ENCODE data around the gene AEN. TPM values are rescaled to one million over a fixed set of nuclear protein-coding genes. Genes with fewer than 3 reads are reported as not detected.
A peak's percentile ranks its signal among the peaks of the same experiment; 100 is the strongest.

AEN gene
- total RNA-seq, 2 donors from 2014 or later, result 24.2 to 122 TPM

GRCh38 chr15:88609344-88610090 lies 11.6 kb upstream of the AEN start:
- no peak for DNase-seq (ENCODE audit: low spot score in 2 of 2)
- H3K9me3 Mint-ChIP-seq, result no peaks in the 10 kb centered on the region
- no peak for ATAC-seq
- peaks cover 8 to 12% of the 10 kb centered on the region in 2 donors for H3K36me3 Mint-ChIP-seq
- no peak overlapping the region for H3K27ac Mint-ChIP-seq

GRCh38 chr15:88610701-88611231 lies 10.4 kb upstream of the AEN start:
- DNase-seq (ENCODE audit: low spot score in 2 of 2) (no peak), ATAC-seq (no peak)
- Mint-ChIP-seq H3K36me3 (peaks cover 8 to 12% of the 10 kb centered on the region in 2 donors), H3K27ac (no peak overlapping the region), H3K9me3 (no peaks in the 10 kb centered on the region)

GRCh38 chr15:88612186-88612796 lies 8.8 kb upstream of the AEN start:
- H3K9me3 Mint-ChIP-seq, result no peaks in the 10 kb centered on the region
- peaks cover 0 to 8% of the 10 kb centered on the region in 2 donors for H3K36me3 Mint-ChIP-seq
- ATAC-seq (no peak), DNase-seq (ENCODE audit: low spot score in 2 of 2) (no peak)
- no peak overlapping the region for H3K27ac Mint-ChIP-seq

GRCh38 chr15:88613074-88613944 lies 7.8 kb upstream of the AEN start:
- no peak for ATAC-seq

GRCh38 chr15:88615303-88616107 lies 5.6 kb upstream of the AEN start:
- DNase-seq (ENCODE audit: low spot score in 2 of 2), result no peak
- ATAC-seq, result peak in 1 of 2 donors; percentile 59
- no peaks in the 10 kb centered on the region for H3K36me3 Mint-ChIP-seq

More at GRCh38 chr15:88613074-88613944, 7.8 kb upstream of the AEN start:
- Mint-ChIP-seq H3K9me3 (no peaks in the 10 kb centered on the region), H3K27ac (no peak overlapping the region), H3K36me3 (peaks cover 0 to 5% of the 10 kb centered on the region in 2 donors)
- no peak for DNase-seq (ENCODE audit: low spot score in 2 of 2)

GRCh38 chr15:88616240-88616639 lies 4.9 kb upstream of the AEN start:
- Mint-ChIP-seq H3K9me3 (no peaks in the 10 kb centered on the region), H3K27ac (no peak overlapping the region)

More at GRCh38 chr15:88615303-88616107, 5.6 kb upstream of the AEN start:
- Mint-ChIP-seq H3K9me3 (no peaks in the 10 kb centered on the region), H3K27ac (no peak overlapping the region)

GRCh38 chr15:88617031-88617722 lies 4.0 kb upstream of the AEN start:
- H3K36me3 Mint-ChIP-seq, result peaks cover 4 to 16% of the 10 kb centered on the region in 2 donors
- no peak for ATAC-seq
- no peak for DNase-seq (ENCODE audit: low spot score in 2 of 2)
- H3K27ac Mint-ChIP-seq, result no peak overlapping the region
- no peaks in the 10 kb centered on the region for H3K9me3 Mint-ChIP-seq

More at GRCh38 chr15:88616240-88616639, 4.9 kb upstream of the AEN start:
- no peak for ATAC-seq
- no peak for DNase-seq (ENCODE audit: low spot score in 2 of 2)
- H3K36me3 Mint-ChIP-seq, result peaks cover 0 to 7% of the 10 kb centered on the region in 2 donors

GRCh38 chr15:88617790-88618189 lies 3.4 kb upstream of the AEN start:
- no peak for DNase-seq (ENCODE audit: low spot score in 2 of 2)
- ATAC-seq, result no peak
- Mint-ChIP-seq H3K36me3 (peaks cover 10 to 22% of the 10 kb centered on the region in 2 donors), H3K9me3 (no peaks in the 10 kb centered on the region), H3K27ac (no peak overlapping the region)

GRCh38 chr15:88618686-88619085 lies 2.5 kb upstream of the AEN start:
- Mint-ChIP-seq H3K27ac (no peak overlapping the region), H3K9me3 (no peaks in the 10 kb centered on the region), H3K36me3 (peaks cover 10 to 29% of the 10 kb centered on the region in 2 donors)
- DNase-seq (ENCODE audit: low spot score in 2 of 2), result no peak
- no peak for ATAC-seq

GRCh38 chr15:88619796-88620195 lies 1.3 kb upstream of the AEN start:
- Mint-ChIP-seq H3K27ac (peak overlapping the region in 1 of 2 donors; percentile 99), H3K36me3 (peaks cover 10 to 41% of the 10 kb centered on the region in 2 donors), H3K9me3 (no peaks in the 10 kb centered on the region)
- ATAC-seq, result no peak
- no peak for DNase-seq (ENCODE audit: low spot score in 2 of 2)

- Mint-ChIP-seq H3K27ac (peak overlapping the region; percentile 92 to 99), H3K9me3 (no peaks in the 10 kb centered on the region), H3K36me3 (peaks cover 10 to 47% of the 10 kb centered on the region in 2 donors)
- peak; percentile 47 to 71 for DNase-seq (ENCODE audit: low spot score in 2 of 2)
- peak; percentile 26 to 34 for ATAC-seq
Observed at GRCh38 chr15:88621789-88622604, 857 bp downstream of the AEN start.

GRCh38 chr15:88622605-88622975 lies 1.4 kb downstream of the AEN start:
- DNase-seq (ENCODE audit: low spot score in 2 of 2) (no peak), ATAC-seq (peak; percentile 11 to 15)
- no peaks in the 10 kb centered on the region for H3K9me3 Mint-ChIP-seq
- peak overlapping the region; percentile 92 to 99 for H3K27ac Mint-ChIP-seq
- peaks cover 14 to 53% of the 10 kb centered on the region in 2 donors for H3K36me3 Mint-ChIP-seq

- ATAC-seq (peak; percentile 70 to 75), DNase-seq (ENCODE audit: low spot score in 2 of 2) (peak; percentile 58 to 86)
- Mint-ChIP-seq H3K36me3 (peaks cover 19 to 57% of the 10 kb centered on the region in 2 donors), H3K9me3 (no peaks in the 10 kb centered on the region), H3K27ac (peak overlapping the region; percentile 92 to 99)
Observed at GRCh38 chr15:88623061-88623460, 1.9 kb downstream of the AEN start.

- no peak for DNase-seq (ENCODE audit: low spot score in 2 of 2)
- peaks cover 19 to 63% of the 10 kb centered on the region in 2 donors for H3K36me3 Mint-ChIP-seq
Observed at GRCh38 chr15:88623632-88624031, 2.5 kb downstream of the AEN start.

More at GRCh38 chr15:88623632-88624031, 2.5 kb downstream of the AEN start:
- Mint-ChIP-seq H3K27ac (peak overlapping the region; percentile 92 to 99), H3K9me3 (no peaks in the 10 kb centered on the region)
- peak in 1 of 2 donors; percentile 0 for ATAC-seq
